Daoy (cell line): ENCODE measurements around the gene LSAMP. TPM values are rescaled to one million over a fixed set of nuclear protein-coding genes. Genes with fewer than 3 reads are reported as not detected.

Source experiments
- DNase-seq: peaks from one replicate; pipeline ENCODE4 v3.0.0-alpha.2; 2015; ENCODE audit warnings: low read depth
- total RNA-seq: library from RNA; depleted of rRNA; stranded (reverse); fragments of >200 nt; shearing (Covaris generic); gene quantifications from 2 replicates; pipeline ENCODE4 v1.2.3, GENCODE V29; 2014

LSAMP gene
- total RNA-seq, 1 experiment from 2014 or later: 7.1 TPM

DNA sequence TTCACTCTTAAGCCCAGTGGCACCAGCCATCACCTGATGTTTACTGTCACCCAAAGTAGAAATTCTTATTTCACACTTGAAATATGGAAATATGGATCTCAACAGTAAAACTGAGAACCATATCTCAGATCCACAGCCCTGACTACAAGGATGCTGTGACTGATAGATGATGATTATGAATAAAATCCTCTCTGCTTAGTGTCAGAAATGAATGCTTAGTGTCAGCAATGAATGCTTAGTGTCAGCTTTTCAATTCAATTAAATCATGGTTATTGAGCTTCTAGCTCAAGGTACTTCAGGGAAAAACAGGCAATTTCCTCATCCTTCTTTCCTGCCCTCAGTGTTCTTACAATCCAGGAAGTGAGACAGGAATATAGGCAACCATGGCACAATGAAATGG lies 392.3 kb downstream of the LSAMP start:
- no peak for DNase-seq

DNA sequence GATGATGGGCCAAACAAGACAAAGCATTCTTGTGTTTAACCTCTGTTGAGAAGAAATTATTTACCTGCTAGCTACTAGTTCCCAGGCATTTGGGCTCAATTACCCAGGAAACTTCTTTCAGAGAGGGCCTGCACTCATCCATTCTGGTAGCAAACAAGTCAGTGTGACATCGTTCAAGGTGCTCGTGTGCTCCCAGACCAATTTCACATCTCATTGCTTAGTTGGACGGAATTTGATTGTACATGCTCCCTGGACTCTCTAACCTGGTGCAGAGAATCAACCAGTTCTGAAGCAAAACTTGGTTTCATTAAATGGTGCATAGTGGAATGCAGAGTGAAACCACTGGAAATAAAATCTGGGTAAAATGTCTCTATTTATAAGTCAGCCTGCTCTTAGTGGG lies 392.7 kb downstream of the LSAMP start:
- no peak for DNase-seq

DNA sequence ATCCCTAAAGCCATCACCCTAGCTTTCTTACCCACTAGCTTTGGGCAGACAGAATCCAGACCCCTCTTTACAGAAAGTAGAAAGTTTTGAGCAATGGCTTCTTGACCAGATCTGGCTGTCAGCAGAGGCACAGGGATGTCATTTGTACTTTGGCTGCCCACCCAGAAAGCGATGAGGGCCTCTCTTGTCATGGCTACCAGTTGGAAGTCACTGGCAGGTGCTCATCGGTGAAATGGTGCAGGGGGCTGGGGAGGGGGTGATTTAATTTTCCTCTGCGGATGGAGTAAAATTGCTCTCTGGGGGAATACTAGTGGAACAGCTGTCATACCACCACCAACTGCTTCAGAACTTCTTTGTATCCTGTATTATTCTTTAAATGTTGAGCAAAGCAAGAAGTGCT lies 393.7 kb downstream of the LSAMP start:
- no peak for DNase-seq

DNA sequence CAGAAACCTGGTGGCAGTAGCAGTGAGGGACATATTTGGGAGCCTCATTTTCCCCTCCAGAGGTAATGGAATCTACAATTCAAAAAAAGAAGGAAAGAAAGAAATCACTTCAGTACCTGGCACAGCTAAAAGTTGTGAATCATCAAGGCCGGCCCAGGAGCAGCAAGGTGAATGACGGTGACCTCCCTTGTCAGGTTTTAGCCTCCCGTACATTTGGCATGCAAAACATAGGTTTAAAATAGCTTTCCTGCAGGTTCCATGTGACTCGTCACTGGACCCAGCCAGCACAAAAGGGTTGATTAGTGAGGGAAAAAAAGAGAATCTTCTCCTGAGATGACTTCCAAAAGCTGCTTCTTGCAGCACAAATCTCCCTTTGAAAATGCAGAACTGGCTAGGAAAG lies 394.2 kb downstream of the LSAMP start:
- no peak for DNase-seq

GRCh38 chr3:116050311-116050915 lies 394.9 kb downstream of the LSAMP start:
- DNase-seq: no peak

DNA sequence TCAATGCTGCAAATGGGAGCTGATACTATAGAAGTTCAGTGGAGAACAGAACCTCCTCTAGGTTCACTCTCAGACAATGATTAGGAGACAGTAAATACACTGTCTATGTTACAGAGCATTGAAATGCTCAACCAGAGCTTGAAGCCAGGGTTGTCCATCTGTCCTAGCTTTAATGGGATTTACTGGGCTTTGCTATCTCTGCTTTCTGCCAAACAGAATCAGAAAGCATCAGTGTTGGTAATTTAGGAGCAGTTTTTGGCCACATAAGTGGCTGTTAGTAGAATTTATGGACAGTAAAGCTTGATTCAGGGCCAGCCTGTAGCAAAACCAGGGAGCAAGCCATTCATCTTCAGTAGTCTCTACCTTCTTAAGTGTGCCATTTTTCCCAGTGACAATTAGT lies 396.3 kb downstream of the LSAMP start:
- no peak for DNase-seq

- no peak for DNase-seq
Measured at GRCh38 chr3:116046350-116046749, 398.9 kb downstream of the LSAMP start.

- no peak for DNase-seq
Measured at GRCh38 chr3:116045314-116045713, 400.0 kb downstream of the LSAMP start.

GRCh38 chr3:116040152-116040551 lies 405.1 kb downstream of the LSAMP start:
- DNase-seq: no peak

DNA sequence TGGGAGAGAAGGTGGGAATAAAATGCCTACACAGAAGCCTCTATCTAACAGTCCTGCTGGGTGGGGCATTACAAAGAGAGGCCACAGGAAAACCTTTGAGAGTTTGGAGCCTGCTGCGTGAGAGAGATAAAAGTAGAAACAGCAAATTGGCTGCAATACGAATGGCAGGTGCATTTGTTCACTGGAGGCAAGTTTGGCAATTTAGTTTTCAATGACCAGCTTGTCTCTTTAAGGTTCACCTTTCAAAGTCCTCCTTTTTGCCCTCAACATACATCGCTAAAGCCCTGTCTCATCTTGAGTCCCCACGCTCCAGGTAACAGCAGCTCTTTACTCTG lies 405.7 kb downstream of the LSAMP start:
- no peak for DNase-seq

GRCh38 chr3:116038968-116039650 lies 406.2 kb downstream of the LSAMP start:
- DNase-seq: no peak

DNA sequence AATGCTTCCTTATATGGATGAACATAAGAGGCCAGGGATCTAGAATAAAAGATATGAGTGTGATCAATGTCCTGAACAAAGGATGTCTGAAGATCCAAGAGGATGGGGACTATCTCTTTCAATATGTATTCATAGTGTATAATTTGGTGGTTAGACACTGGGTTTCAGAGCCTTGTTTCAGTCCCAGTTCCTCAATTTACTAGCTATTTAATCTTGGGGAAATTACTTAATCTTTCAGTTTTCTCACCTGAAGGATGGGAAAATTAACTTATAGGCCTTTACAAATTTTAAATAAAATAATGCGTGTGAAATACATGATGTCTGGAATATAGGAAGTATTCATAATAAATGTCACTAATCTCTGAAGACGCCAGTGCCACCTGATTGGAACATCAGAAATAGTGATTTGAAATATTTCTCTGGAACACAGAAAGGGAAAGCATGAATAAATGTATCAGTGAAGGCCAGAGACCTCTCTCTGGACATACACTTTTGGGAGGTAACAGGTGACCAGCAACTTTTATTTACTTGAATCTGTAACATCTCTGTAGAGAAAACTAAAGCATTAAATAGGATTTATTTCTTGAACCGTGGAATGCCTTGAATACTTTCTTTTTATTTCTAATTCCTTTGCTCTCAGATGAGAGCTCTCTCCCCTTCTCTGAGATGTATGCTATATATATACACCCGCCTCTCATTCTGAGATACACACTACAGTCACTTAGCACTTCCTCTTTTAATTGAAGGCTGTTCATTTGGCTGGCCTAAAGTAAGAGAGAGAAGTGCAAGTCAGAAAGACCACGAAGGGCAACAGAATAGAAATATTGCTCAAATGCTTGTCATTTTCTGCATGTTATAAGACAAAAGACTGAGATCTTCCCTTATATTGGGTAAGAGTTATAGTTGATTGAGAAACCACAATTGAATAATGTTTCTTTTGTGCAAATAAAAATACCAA lies 407.1 kb downstream of the LSAMP start:
- DNase-seq: no peak

DNA sequence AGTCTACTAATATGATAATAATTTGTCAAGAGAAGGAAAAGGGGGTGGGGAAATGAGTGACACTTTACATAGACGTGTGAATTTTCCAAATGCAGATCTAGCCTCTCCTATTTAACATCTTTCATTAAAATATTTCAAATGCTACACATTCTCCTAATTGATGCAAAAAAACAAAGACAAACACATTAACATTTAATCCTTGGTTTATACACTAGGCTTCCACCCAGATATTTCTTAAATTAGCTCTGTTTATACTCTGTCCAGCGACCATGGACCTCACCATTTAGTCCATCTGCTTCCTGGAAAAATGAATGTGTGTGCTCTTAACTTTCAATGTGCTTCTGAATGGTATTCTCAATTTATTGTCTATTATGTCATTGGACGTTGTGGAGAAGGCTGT lies 409.9 kb downstream of the LSAMP start:
- no peak for DNase-seq

DNA sequence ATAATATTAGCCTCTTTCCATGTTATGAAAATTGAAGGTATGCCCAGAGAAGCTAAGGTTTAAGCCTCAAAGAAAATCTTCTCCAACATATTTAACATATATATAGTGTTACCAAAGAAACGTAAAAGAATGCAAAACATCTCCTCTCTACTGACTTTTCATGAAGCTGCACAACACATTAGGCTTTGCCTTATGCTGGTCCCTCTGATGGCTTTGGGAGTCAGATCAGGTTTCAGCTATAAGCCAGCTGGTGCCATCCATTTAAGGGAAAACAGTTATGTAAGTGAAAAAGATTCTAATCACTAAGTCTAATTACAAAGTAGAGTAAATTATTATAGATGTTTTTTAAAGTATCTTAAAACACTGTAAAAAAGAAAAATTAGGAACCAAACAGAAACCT lies 410.5 kb downstream of the LSAMP start:
- DNase-seq: no peak

- no peak for DNase-seq
Measured at GRCh38 chr3:116034086-116034485, 411.2 kb downstream of the LSAMP start.

GRCh38 chr3:116033516-116033915 lies 411.8 kb downstream of the LSAMP start:
- DNase-seq: no peak

DNA sequence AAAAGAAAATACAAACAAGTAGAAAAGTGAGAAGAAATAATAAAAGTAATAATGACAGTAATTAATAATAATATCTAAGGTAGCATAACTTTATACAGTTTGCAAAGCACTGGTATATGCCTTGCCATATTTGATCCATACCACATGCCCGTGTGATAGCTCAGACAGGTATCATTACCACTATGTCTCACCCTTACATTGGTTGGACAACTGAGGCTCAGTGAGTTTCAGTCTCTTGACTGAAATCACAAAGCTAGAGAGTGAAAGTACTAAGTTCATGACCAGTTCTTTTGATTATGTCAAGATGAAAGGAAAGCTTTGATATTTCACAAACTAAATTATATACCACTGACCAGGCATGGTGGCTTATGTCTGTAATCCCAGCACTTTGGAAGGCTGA lies 413.1 kb downstream of the LSAMP start:
- DNase-seq: no peak

GRCh38 chr3:116030131-116030850 lies 415.0 kb downstream of the LSAMP start:
- no peak for DNase-seq

GRCh38 chr3:116029266-116029665 lies 416.0 kb downstream of the LSAMP start:
- DNase-seq: no peak

DNA sequence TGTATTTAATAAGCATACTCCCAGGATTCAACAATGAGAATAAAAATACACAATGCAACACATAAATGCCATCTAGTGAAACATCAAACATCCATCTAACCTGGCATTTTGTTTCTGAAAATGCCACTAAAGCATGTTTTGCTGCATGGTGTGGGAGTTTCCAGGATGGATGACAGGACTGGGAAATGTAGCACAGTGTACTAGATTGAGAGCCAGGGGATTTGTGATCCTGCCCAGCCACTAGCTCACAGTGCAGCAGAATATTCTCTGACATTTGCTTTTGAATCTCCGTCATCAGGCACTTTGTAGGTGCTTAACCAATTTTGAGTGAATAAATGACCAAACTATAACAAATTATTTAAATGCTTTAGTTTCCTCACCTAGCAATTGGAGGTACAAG lies 417.1 kb downstream of the LSAMP start:
- DNase-seq: no peak

DNA sequence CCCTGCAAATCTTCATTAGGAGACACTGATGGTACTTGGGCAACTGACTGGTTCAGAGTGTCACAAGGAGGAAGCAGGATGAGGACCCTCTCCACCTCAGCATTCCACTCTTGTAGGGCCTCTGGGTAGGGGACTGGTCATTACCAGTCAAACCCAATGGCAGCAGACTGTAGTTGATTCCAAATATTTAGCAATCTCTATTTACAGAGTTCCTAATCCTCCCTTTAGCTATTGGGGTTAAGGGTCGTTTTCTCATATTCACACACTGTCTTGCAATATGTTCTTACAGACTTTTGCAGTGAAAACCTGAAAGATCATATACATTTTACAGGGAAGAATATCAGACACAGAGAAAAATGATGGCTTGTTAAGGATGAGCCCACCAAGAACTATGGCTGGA lies 424.3 kb downstream of the LSAMP start:
- DNase-seq: no peak

GRCh38 chr3:116020495-116020894 lies 424.8 kb downstream of the LSAMP start:
- DNase-seq: peak; percentile 21
